Left colon (tissue), 2 donors: Measurements from ENCODE around the gene PUS3. TPM values are rescaled to one million over a fixed set of nuclear protein-coding genes. Genes with fewer than 3 reads are reported as not detected.
"Not testable (repeated sequence)": the region's sequence is repeated elsewhere in the genome, so short reads cannot be mapped to it uniquely, and the experiment has no call there.

Experiments
- ATAC-seq: fragments of 200-7000 bp; cut with Tn5 transposase; one replicate; pipeline ENCODE4 v1.9.1; 2020; ENCODE audit warnings: mild to moderate bottlenecking, moderate library complexity
- DNase-seq, 2 donors: peaks; one replicate each; pipeline ENCODE4 v3.0.0-alpha.2; 2020
- intact Hi-C, 2 donors: fragments of 100-400 bp; cut with DNase I in 1 of 2; cut with micrococcal nuclease in 1 of 2; formaldehyde crosslinking; loops; one replicate each; pipeline versions ENCODE4 v1.11.2 to v1.14.0; 2022; cut with DNase I, micrococcal nuclease
- total RNA-seq, 2 donors: library from RNA; stranded (reverse); fragmentation: NEBNext Ultra II Directional; extraction: Animal tissue kit (Norgen Biotek cat#: 25700); gene quantifications; one replicate each; pipeline ENCODE4 v1.2.1, GENCODE V29; 2021
- donor health status: DM: no; HTN: no; CAD: no.
- donor health status: DM: yes; HTN: yes; CAD: no.

PUS3 gene
- total RNA-seq, 2 donors from 2014 or later = 4.7 to 7.5 TPM

GRCh38 chr11:125924384-125925007 lies 21.5 kb upstream of the PUS3 start:
- DNase-seq = no peak
- intact Hi-C loops = loop anchor here in 1 of 2 donors (5.0 kb wide), 1 partner anchor 263 kb away; no protein-coding TSS in a partner anchor
- peak; percentile 66 for ATAC-seq

- intact Hi-C loops = loop anchor here in 1 of 2 donors (2.0 kb wide), 1 partner anchor 271 kb away; no protein-coding TSS in a partner anchor
- DNase-seq = no peak
These were observed 20.6 kb upstream of the PUS3 start for GRCh38 chr11:125923633-125924032.

GRCh38 chr11:125923012-125923579 lies 20.1 kb upstream of the PUS3 start:
- intact Hi-C loops = loop anchor here in 1 of 2 donors (2.0 kb wide), 1 partner anchor 272 kb away; no protein-coding TSS in a partner anchor
- DNase-seq (peak; percentile 58 to 70), ATAC-seq (peak; percentile 43)

More at GRCh38 chr11:125923633-125924032, 20.6 kb upstream of the PUS3 start:
- no peak for ATAC-seq

DNA sequence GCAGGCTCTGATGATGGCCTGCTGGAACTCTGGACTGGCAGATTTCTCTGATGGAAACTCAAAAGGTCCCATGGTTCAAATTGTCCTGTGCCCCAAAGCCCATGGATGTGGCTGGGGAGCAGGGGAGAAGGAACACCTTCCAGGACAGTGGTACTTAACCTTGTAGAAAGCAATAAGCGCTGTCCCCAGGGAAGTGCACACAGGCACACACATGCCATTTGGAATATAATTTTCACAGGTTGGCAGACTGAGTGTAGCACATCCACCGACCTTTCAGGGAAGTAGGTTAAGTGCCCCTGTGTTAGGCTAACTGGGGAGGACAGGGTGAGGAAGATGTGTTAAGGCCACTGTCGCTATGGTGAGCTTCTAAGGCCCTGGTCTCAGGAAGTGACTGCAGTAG lies 19.1 kb upstream of the PUS3 start:
- ATAC-seq (no peak), DNase-seq (no peak)
- intact Hi-C loops = loop anchor here in 1 of 2 donors (2.0 kb wide), 1 partner anchor 273 kb away; no protein-coding TSS in a partner anchor

DNA sequence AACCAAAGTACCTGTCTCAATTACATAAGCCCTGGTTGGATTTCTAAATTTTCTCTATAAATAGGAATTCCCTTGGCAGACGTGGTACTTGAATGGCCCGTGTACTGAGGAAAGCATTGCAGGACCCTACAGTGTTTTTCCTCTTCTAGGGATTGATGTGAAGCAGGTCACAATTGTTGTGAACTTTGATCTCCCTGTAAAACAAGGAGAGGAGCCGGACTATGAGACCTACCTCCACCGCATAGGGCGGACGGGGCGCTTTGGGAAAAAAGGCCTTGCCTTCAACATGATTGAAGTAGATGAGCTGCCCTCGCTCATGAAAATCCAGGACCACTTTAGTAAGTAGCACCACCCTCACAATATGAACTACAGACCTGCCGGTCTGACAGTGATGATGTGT lies 18.0 kb upstream of the PUS3 start:
- intact Hi-C loops = no loop called here
- DNase-seq = no peak
- ATAC-seq = peak; percentile 33

- intact Hi-C loops = no loop called here
- DNase-seq = no peak
- ATAC-seq = no peak
These were observed 15.3 kb upstream of the PUS3 start for GRCh38 chr11:125918140-125918840.

- DNase-seq = peak; percentile 82 to 88
- intact Hi-C loops = no loop called here
- peak; percentile 85 for ATAC-seq
These were observed 13.8 kb upstream of the PUS3 start for GRCh38 chr11:125916683-125917347.

DNA sequence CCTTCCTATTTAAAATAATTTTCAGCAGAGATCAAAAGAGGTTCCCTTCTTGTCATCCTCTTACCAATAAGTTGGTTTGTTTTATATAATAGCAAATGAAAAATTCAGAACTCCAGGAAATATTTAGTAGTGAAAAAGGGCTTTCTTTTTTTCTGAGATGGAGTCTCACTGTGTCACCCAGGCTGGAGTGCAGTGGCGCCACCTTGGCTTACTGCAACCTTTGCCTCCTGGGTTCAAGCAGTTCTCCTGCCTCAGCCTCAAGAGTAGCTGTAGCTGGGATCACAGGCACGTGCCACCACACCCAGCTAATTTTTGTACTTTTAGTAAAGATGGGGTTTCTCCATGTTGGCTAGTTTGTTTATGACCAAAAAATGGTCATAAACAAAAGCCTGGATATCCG lies 11.6 kb upstream of the PUS3 start:
- DNase-seq, ATAC-seq, intact Hi-C loops: not testable (repeated sequence)

DNA sequence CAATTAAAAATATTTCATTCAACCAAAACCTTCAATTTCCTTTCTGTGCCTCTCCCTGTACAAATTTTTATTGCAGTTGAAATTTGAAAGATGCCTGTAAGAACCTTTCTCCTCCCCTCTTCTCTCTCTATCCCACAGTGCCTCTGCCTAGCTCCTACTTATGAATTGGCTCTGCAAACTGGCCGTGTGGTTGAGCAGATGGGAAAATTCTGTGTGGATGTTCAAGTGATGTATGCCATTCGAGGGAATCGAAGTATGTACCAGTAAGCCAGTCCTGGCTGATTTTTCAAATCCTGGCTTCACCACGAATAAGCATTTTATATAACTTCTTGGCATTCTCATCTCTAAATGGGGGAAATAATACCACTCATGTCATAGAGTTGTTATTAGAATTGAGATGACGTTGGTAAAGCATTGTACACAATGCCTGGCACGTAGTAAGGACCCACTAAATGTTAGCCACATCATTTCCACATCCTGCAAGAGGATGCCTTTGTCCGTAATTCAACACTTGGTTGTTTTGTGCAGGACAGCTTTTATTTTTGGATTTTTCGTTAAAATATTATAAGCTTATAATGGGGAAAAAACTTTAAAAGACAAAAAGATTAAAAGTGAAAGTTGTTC lies 7.3 kb upstream of the PUS3 start:
- ATAC-seq (no peak), DNase-seq (no peak)
- intact Hi-C loops = no loop called here

DNA sequence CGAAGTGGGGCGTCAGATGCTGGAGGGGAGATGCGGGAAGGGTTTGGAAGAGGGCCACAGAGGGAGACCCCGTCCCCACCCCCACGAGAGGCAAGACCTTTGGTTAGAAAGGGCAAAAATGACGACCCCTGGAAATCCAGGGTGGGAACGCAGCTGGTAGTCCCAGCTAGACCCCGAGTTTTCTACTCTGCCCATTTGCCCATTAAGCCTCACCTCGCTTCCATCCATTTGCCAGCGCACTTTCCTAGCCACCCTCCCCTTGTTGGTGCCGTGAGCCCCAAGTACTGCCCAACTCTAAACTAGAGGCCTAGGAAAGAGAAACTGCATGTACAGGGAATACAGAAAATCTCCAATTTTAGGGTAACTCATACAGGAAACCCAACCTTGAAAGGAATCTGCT lies 1.7 kb upstream of the PUS3 start:
- DNase-seq = no peak
- intact Hi-C loops = no loop called here
- ATAC-seq = no peak

DNA sequence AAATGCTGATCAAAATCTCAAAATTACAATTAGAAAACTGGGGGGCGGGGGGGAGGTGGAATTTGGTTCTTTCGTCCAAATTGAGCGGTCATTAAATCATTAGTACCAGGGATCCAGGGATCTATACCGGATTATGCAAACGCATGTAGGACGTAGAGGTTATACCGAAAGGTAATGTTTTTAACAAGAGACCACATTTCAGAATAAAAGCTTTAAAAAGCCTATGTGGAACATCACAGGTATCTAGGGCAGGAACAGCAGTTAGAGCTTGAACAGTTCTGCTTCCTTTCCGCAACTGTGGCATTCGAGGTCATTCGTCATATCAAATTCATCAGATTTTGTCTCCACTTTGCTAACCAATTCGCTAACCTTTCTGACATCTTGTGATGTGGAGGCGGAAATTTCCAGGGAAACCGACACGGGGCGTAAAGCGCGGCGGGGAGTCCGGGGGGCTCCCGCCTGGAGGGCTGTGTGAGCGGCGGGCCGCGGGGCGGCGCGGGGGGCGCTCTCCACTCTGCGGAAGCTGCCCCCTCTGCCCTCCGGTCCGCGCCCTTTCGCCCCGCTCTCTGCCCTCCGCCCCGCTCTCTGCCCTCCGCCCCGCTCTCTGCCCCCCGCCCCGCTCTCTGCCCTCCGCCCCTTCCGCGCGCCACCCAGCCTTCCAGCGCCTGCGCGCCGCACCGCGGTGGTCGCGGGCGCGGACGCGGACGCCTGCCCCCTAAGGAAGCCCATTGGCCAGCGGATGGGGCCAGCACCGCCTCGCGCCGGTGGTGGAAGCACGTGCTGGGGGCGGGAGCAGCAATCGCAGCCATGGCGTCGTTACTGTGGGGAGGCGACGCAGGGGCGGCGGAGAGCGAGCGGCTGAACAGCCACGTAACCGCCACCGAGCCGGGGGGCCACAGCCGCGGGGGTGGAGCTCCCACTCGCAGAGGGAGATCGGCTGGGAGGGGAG lies 979 bp upstream of the PUS3 start, which contains the start of gene DDX25:
DDX25 (plus strand) TSS at position 798 of the 949 bp plus-strand sequence; CDS start at position 808, 10 bp downstream.
- DNase-seq = no peak
- no peak for ATAC-seq
- intact Hi-C loops = no loop called here

GRCh38 chr11:125902277-125902926 lies 604 bp downstream of the PUS3 start:
- intact Hi-C loops = no loop called here
- ATAC-seq (peak; percentile 26), DNase-seq (no peak)

GRCh38 chr11:125901872-125902271 lies 1.1 kb downstream of the PUS3 start:
- ATAC-seq (no peak), DNase-seq (no peak)
- intact Hi-C loops = no loop called here

DNA sequence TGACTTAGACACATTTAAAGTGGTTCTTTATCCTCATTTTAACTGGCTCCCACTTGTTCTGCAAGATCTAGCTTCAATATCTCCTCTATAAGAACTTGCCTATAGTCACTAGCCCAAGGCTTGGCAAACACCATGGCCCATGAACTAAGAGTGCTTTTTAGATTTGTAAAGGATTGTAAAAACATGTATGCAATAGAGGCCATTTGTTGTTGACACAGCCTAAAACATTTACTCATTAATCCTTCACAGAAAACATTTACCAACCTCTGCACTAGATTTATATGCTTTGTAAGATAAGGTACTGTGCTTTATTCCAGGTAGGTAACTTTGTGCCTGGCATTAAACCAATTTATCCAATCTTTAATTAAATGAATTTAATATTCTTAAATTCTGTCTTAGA lies 10.0 kb downstream of the PUS3 start:
- DNase-seq (no peak), ATAC-seq (peak; percentile 76)
- intact Hi-C loops = no loop called here

DNA sequence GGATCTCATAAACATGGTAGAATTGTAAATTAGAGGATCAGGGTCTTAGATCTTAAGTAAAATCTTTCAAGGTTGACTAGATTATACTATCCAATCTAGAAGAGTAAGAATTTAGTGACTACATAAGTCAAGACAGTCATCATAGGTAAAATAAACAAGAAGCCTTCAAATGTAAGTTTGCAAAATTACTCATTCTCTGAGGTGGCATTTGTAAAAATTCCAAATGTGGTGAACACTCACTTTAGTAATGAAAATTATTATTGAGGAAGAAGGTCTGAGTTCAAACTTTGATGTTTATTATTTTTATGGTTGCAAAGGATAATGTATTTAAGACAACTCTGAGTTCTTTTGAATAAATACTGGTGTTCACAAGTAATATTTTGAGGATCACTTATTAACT lies 10.9 kb downstream of the PUS3 start:
- DNase-seq = no peak
- intact Hi-C loops = no loop called here
- no peak for ATAC-seq

DNA sequence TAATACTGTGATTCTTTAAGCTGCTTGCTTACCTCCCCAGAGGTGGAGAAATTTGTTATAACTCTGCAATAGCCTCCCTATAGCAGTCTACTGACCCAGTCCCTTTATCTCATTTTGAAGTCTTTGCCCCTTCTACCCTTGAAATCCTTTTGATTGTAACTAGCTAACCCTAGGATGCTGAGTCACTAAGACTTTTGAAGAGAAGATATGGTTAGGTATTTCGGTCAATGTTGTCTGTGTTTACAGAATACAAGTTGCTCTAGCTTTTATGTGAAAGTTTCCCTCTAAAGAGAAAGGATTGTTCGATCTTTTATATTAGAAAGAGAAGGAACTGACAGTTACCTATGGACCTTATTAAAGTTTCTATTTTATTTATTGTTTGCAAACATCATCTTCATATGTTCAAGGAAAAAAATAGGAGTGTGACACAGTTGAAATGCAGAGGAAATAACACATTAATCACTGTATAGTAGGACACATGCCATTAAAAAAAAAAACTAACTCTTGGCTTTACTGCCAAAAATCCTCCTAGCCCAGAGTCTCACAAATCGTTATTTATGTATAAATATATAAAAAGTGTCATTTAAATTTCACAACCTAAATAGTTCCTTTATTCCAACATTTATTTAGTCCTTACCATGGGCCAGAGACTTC lies 12.4 kb downstream of the PUS3 start:
- ATAC-seq = no peak
- intact Hi-C loops = no loop called here
- no peak for DNase-seq
